ENCODE results near the gene BMPR1A.
"Not testable (repeated sequence)": the region's sequence is repeated elsewhere in the genome, so short reads cannot be mapped to it uniquely, and the experiment has no call there.

DNA sequence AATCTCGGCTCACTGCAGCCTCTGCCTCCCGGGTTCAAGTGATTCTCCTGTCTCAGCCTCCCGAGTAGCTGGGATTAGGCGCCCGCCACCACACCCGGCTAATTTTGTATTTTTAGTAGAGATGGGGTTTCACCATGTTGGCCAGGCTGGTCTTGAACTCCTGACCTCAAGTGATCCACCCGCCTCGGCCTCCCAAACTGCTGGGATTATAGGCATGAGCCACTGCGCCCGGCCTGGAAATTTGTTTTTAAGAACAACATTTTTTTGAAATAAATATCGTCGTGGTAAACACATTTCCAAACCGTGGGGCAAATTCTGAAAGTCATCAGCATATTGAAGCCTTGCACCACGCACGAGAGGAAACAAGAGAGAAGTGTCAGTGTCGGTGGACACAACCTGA lies 183.7 kb downstream of the BMPR1A start:
- TF ChIP-seq, protein P1, sequence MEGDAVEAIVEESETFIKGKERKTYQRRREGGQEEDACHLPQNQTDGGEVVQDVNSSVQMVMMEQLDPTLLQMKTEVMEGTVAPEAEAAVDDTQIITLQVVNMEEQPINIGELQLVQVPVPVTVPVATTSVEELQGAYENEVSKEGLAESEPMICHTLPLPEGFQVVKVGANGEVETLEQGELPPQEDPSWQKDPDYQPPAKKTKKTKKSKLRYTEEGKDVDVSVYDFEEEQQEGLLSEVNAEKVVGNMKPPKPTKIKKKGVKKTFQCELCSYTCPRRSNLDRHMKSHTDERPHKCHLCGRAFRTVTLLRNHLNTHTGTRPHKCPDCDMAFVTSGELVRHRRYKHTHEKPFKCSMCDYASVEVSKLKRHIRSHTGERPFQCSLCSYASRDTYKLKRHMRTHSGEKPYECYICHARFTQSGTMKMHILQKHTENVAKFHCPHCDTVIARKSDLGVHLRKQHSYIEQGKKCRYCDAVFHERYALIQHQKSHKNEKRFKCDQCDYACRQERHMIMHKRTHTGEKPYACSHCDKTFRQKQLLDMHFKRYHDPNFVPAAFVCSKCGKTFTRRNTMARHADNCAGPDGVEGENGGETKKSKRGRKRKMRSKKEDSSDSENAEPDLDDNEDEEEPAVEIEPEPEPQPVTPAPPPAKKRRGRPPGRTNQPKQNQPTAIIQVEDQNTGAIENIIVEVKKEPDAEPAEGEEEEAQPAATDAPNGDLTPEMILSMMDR (IDR thresholded peaks at IDR 0.05): not testable (repeated sequence)
- TF ChIP-seq POLR2A (IDR thresholded peaks at IDR 0.05): not testable (repeated sequence)

All from lower leg skin (tissue), 3 donors.